ENCODE data around the gene HBM.
"Not testable (repeated sequence)": the region's sequence is repeated elsewhere in the genome, so short reads cannot be mapped to it uniquely, and the experiment has no call there.

Gene HBM

DNA sequence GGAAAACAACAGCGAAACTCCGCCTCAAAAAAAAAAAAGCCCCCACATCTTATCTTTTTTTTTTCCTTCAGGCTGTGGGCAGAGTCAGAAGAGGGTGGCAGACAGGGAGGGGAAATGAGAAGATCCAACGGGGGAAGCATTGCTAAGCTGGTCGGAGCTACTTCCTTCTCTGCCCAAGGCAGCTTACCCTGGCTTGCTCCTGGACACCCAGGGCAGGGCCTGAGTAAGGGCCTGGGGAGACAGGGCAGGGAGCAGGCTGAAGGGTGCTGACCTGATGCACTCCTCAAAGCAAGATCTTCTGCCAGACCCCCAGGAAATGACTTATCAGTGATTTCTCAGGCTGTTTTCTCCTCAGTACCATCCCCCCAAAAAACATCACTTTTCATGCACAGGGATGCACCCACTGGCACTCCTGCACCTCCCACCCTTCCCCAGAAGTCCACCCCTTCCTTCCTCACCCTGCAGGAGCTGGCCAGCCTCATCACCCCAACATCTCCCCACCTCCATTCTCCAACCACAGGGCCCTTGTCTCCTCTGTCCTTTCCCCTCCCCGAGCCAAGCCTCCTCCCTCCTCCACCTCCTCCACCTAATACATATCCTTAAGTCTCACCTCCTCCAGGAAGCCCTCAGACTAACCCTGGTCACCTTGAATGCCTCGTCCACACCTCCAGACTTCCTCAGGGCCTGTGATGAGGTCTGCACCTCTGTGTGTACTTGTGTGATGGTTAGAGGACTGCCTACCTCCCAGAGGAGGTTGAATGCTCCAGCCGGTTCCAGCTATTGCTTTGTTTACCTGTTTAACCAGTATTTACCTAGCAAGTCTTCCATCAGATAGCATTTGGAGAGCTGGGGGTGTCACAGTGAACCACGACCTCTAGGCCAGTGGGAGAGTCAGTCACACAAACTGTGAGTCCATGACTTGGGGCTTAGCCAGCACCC is 9.5 kb downstream of the HBM start:
- TF ChIP-seq BACH2 (CRISPR knock-in tag; IDR thresholded peaks at IDR 0.05; ENCODE audit: borderline replicate concordance) (no peak), TOX (CRISPR knock-in tag; IDR thresholded peaks at IDR 0.05; ENCODE audit: borderline replicate concordance) (no peak), SNAI2 (CRISPR knock-in tag; IDR thresholded peaks at IDR 0.05) (no peak), PPARA (CRISPR knock-in tag; IDR thresholded peaks at IDR 0.05; ENCODE audit: borderline replicate concordance) (no peak), ZNF8 (CRISPR knock-in tag; IDR thresholded peaks at IDR 0.05) (no peak), ZC3H10 (CRISPR knock-in tag; IDR thresholded peaks at IDR 0.05) (no peak), ZNF565 (CRISPR knock-in tag; conservative IDR thresholded peaks at IDR 0.05; ENCODE audit: low read depth) (no peak), CSDC2 (CRISPR knock-in tag; IDR thresholded peaks at IDR 0.05) (no peak)
- TF ChIP-seq, protein P1, sequence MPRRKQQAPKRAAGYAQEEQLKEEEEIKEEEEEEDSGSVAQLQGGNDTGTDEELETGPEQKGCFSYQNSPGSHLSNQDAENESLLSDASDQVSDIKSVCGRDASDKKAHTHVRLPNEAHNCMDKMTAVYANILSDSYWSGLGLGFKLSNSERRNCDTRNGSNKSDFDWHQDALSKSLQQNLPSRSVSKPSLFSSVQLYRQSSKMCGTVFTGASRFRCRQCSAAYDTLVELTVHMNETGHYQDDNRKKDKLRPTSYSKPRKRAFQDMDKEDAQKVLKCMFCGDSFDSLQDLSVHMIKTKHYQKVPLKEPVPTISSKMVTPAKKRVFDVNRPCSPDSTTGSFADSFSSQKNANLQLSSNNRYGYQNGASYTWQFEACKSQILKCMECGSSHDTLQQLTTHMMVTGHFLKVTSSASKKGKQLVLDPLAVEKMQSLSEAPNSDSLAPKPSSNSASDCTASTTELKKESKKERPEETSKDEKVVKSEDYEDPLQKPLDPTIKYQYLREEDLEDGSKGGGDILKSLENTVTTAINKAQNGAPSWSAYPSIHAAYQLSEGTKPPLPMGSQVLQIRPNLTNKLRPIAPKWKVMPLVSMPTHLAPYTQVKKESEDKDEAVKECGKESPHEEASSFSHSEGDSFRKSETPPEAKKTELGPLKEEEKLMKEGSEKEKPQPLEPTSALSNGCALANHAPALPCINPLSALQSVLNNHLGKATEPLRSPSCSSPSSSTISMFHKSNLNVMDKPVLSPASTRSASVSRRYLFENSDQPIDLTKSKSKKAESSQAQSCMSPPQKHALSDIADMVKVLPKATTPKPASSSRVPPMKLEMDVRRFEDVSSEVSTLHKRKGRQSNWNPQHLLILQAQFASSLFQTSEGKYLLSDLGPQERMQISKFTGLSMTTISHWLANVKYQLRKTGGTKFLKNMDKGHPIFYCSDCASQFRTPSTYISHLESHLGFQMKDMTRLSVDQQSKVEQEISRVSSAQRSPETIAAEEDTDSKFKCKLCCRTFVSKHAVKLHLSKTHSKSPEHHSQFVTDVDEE (CRISPR knock-in tag; IDR thresholded peaks at IDR 0.05): no peak
- TF ChIP-seq, protein P2, sequence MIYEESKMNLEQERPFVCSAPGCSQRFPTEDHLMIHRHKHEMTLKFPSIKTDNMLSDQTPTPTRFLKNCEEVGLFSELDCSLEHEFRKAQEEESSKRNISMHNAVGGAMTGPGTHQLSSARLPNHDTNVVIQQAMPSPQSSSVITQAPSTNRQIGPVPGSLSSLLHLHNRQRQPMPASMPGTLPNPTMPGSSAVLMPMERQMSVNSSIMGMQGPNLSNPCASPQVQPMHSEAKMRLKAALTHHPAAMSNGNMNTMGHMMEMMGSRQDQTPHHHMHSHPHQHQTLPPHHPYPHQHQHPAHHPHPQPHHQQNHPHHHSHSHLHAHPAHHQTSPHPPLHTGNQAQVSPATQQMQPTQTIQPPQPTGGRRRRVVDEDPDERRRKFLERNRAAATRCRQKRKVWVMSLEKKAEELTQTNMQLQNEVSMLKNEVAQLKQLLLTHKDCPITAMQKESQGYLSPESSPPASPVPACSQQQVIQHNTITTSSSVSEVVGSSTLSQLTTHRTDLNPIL (CRISPR knock-in tag; IDR thresholded peaks at IDR 0.05; ENCODE audit: low read depth): no peak
- ATAC-seq: no peak

- not testable (repeated sequence) for ATAC-seq
Observed at GRCh38 chr16:176006-176405, 10.2 kb downstream of the HBM start.

- ATAC-seq: not testable (repeated sequence)
Observed at GRCh38 chr16:176477-177382, 11.0 kb downstream of the HBM start, which contains the start of gene HBA1. HBA1 (plus strand) TSS chr16:176680; CDS start chr16:176717, 37 bp downstream.

DNA sequence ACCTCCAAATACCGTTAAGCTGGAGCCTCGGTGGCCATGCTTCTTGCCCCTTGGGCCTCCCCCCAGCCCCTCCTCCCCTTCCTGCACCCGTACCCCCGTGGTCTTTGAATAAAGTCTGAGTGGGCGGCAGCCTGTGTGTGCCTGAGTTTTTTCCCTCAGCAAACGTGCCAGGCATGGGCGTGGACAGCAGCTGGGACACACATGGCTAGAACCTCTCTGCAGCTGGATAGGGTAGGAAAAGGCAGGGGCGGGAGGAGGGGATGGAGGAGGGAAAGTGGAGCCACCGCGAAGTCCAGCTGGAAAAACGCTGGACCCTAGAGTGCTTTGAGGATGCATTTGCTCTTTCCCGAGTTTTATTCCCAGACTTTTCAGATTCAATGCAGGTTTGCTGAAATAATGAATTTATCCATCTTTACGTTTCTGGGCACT is 11.6 kb downstream of the HBM start:
- ATAC-seq: no peak

More for the DNA sequence above, 11.6 kb downstream of the HBM start:
- TF ChIP-seq ZC3H10 (CRISPR knock-in tag; IDR thresholded peaks at IDR 0.05): no peak
- TF ChIP-seq, protein P3, sequence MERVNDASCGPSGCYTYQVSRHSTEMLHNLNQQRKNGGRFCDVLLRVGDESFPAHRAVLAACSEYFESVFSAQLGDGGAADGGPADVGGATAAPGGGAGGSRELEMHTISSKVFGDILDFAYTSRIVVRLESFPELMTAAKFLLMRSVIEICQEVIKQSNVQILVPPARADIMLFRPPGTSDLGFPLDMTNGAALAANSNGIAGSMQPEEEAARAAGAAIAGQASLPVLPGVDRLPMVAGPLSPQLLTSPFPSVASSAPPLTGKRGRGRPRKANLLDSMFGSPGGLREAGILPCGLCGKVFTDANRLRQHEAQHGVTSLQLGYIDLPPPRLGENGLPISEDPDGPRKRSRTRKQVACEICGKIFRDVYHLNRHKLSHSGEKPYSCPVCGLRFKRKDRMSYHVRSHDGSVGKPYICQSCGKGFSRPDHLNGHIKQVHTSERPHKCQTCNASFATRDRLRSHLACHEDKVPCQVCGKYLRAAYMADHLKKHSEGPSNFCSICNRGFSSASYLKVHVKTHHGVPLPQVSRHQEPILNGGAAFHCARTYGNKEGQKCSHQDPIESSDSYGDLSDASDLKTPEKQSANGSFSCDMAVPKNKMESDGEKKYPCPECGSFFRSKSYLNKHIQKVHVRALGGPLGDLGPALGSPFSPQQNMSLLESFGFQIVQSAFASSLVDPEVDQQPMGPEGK (CRISPR knock-in tag; IDR thresholded peaks at IDR 0.05; ENCODE audit: borderline replicate concordance): no peak
- TF ChIP-seq, protein P2 (CRISPR knock-in tag; IDR thresholded peaks at IDR 0.05; ENCODE audit: low read depth): no peak
- no peak for TF ChIP-seq ZFP30 (CRISPR knock-in tag; IDR thresholded peaks at IDR 0.05)
- TF ChIP-seq PPARA (CRISPR knock-in tag; IDR thresholded peaks at IDR 0.05; ENCODE audit: borderline replicate concordance): no peak
- TF ChIP-seq RARB (CRISPR knock-in tag; IDR thresholded peaks at IDR 0.05): no peak
- no peak for TF ChIP-seq ARNTL (CRISPR knock-in tag; IDR thresholded peaks at IDR 0.05; ENCODE audit: borderline replicate concordance, low read depth)
- no peak for TF ChIP-seq CSDC2 (CRISPR knock-in tag; IDR thresholded peaks at IDR 0.05)
- TF ChIP-seq TCF4 (CRISPR knock-in tag; IDR thresholded peaks at IDR 0.05; ENCODE audit: borderline replicate concordance): no peak
- no peak for TF ChIP-seq ZFP3 (CRISPR knock-in tag; IDR thresholded peaks at IDR 0.05)
- no peak for TF ChIP-seq ESRRG (CRISPR knock-in tag; IDR thresholded peaks at IDR 0.05)
- no peak for TF ChIP-seq ISL1 (CRISPR knock-in tag; IDR thresholded peaks at IDR 0.05)
- TF ChIP-seq ZNF70 (CRISPR knock-in tag; IDR thresholded peaks at IDR 0.05): no peak
- no peak for TF ChIP-seq CSRNP3 (CRISPR knock-in tag; IDR thresholded peaks at IDR 0.05)

Measured in SK-N-SH treated with all-trans-retinoic acid at 6 μM for 48 hours (cell line).